ENCODE results near the gene CNOT6. TPM values are rescaled to one million over a fixed set of nuclear protein-coding genes. Genes with fewer than 3 reads are reported as not detected.
A peak's percentile ranks its signal among the peaks of the same experiment; 100 is the strongest.

CNOT6 gene
- total RNA-seq, 1 donor from 2014 or later = 26.6 TPM

GRCh38 chr5:180612683-180613082 lies 118.5 kb downstream of the CNOT6 start:
- no peak for TF ChIP-seq CTCF (IDR thresholded peaks at IDR 0.05; ENCODE audit: insufficient read depth, low read length, severe bottlenecking)
- Histone ChIP-seq H3K27me3 (ENCODE audit: control insufficient read depth, insufficient read depth, low read length) (no peaks in the 10 kb centered on the region), H3K4me3 (ENCODE audit: low read depth, low read length) (no peak overlapping the region), H3K36me3 (ENCODE audit: control insufficient read depth, insufficient read depth, low read length) (no peaks in the 10 kb centered on the region)
- FAIRE-seq (no peak), DNase-seq (ENCODE audit: low read depth) (no peak)

DNA sequence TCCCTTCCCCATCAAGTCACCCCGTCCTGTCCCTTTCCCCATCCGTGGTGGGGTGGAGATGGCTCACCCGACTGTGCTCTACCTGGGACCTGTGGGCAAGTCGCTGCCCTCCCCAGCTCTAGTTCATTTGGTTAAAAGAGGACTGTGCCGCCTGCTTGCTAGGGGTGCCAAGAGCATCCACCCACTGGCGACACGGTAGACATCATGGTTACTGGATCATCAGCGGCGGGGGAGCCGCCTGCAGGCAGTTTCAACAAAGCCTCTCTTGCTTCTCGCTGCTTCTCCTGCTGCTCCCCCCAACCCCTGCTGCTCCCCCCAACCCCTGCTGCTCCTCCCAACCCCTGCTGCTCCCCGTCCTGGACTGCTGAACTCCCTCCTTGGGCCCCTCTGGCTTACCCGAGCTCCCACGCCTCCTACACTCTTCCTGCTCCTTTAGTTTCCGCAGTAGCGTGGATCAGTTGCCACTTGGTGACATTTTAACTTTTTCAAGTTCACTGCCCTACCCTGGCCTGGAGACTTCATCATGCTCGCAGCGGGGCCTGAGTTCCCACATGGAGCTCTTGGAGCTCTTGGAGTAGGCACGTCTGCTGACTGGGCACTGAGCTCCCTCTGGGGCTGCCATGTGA lies 119.1 kb downstream of the CNOT6 start:
- no peaks in the 10 kb centered on the region for H3K36me3 ChIP-seq (ENCODE audit: control insufficient read depth, insufficient read depth, low read length)
- H3K27me3 ChIP-seq (ENCODE audit: control insufficient read depth, insufficient read depth, low read length) = no peaks in the 10 kb centered on the region
- H3K4me3 ChIP-seq (ENCODE audit: low read depth, low read length) = no peak overlapping the region
- DNase-seq (ENCODE audit: low read depth) = no peak
- no peak for TF ChIP-seq CTCF (IDR thresholded peaks at IDR 0.05; ENCODE audit: insufficient read depth, low read length, severe bottlenecking)
- FAIRE-seq = no peak

- DNase-seq (ENCODE audit: low read depth) (no peak), FAIRE-seq (no peak)
- Histone ChIP-seq H3K27me3 (ENCODE audit: control insufficient read depth, insufficient read depth, low read length) (no peaks in the 10 kb centered on the region), H3K36me3 (ENCODE audit: control insufficient read depth, insufficient read depth, low read length) (no peaks in the 10 kb centered on the region), H3K4me3 (ENCODE audit: low read depth, low read length) (no peak overlapping the region)
- no peak for TF ChIP-seq CTCF (IDR thresholded peaks at IDR 0.05; ENCODE audit: insufficient read depth, low read length, severe bottlenecking)
Observed at GRCh38 chr5:180613814-180614188, 119.6 kb downstream of the CNOT6 start.

- Histone ChIP-seq H3K27me3 (ENCODE audit: control insufficient read depth, insufficient read depth, low read length) (no peaks in the 10 kb centered on the region), H3K4me3 (ENCODE audit: low read depth, low read length) (no peak overlapping the region), H3K36me3 (ENCODE audit: control insufficient read depth, insufficient read depth, low read length) (no peaks in the 10 kb centered on the region)
- FAIRE-seq (no peak), DNase-seq (ENCODE audit: low read depth) (no peak)
- no peak for TF ChIP-seq CTCF (IDR thresholded peaks at IDR 0.05; ENCODE audit: insufficient read depth, low read length, severe bottlenecking)
Observed at GRCh38 chr5:180618487-180618828, 124.3 kb downstream of the CNOT6 start.

DNA sequence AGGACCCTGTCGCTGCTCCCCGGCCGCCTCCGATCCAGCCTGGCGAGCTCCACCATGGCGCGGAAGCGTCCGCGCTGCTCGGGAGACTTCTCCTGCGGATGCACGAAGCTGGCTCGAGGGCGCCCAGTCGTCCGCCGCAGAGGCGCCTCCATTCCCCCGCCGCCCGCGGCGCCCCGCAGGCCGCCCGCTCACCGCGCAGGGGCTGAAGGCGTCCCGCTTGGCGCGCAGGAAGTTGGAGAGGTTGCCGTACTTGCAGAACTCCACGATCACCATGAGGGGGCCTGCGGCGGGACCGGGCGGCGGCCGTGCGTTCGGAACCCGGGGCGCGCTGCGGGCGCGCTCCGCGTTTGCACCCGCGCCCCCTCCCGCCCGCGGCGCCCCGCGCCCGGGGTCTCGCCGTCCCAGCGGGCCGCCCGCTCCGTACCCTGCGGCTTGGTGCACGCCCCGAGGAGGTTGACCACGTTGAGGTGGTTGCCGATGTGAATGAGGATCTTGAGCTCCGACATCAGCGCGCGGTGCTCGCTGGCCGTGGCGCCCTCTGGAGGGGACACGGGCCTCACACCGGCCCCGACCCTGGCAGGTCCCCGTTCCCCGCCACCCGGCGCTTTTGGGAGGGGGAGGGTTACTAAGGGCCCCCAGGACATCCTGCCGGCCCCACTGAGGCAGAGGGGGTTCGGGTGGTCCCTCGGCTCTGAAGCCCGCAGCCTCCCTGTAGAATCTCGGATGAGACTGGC lies 124.8 kb downstream of the CNOT6 start:
- no peak for FAIRE-seq
- peak; percentile 27 for TF ChIP-seq CTCF (IDR thresholded peaks at IDR 0.05; ENCODE audit: insufficient read depth, low read length, severe bottlenecking)
- H3K36me3 ChIP-seq (ENCODE audit: control insufficient read depth, insufficient read depth, low read length) = no peaks in the 10 kb centered on the region
- no peaks in the 10 kb centered on the region for H3K27me3 ChIP-seq (ENCODE audit: control insufficient read depth, insufficient read depth, low read length)
- no peak overlapping the region for H3K4me3 ChIP-seq (ENCODE audit: low read depth, low read length)
- DNase-seq (ENCODE audit: low read depth) = no peak

- Histone ChIP-seq H3K36me3 (ENCODE audit: control insufficient read depth, insufficient read depth, low read length) (no peaks in the 10 kb centered on the region), H3K27me3 (ENCODE audit: control insufficient read depth, insufficient read depth, low read length) (no peaks in the 10 kb centered on the region), H3K4me3 (ENCODE audit: low read depth, low read length) (no peak overlapping the region)
- DNase-seq (ENCODE audit: low read depth) = no peak
- no peak for TF ChIP-seq CTCF (IDR thresholded peaks at IDR 0.05; ENCODE audit: insufficient read depth, low read length, severe bottlenecking)
- no peak for FAIRE-seq
Observed at GRCh38 chr5:180619563-180619915, 125.4 kb downstream of the CNOT6 start.
